Psoas muscle (tissue), 8 donors: ENCODE data around the gene UNC80. TPM values are rescaled to one million over a fixed set of nuclear protein-coding genes. Genes with fewer than 3 reads are reported as not detected.

Experiments used
- ATAC-seq, 4 donors: fragments of 200-7000 bp; cut with Tn5 transposase; one replicate each; pipeline ENCODE4 v1.9.1; 2020; ENCODE audit warnings: moderate library complexity in 3 of 4, mild to moderate bottlenecking in 2 of 4
- DNase-seq, 2 donors: peaks; one replicate each; pipeline ENCODE4 v3.0.0-alpha.2; 2020
- H3K27ac ChIP-seq: fragments of 200-600 bp; one replicate; pipeline ENCODE4 v1.8.0; 2022
- H3K27me3 ChIP-seq, 3 donors: fragments of 200-600 bp in 1 of 3; one replicate each; pipeline versions ENCODE4 v1.6.1 to v1.8.0; 2013 to 2022; ENCODE audit warnings: low read length in 2 of 3, mild to moderate bottlenecking in 2 of 3, moderate library complexity in 1 of 3; ENCODE audit not compliant: insufficient read depth in 3 of 3
- H3K36me3 ChIP-seq, 2 donors: fragments of 200-600 bp in 1 of 2; one replicate each; pipeline versions ENCODE4 v1.6.1 to v1.8.0; 2013 to 2022; ENCODE audit warnings: low read depth in 1 of 2, mild to moderate bottlenecking in 1 of 2, moderate library complexity in 1 of 2; ENCODE audit not compliant: insufficient read depth in 1 of 2
- H3K4me1 ChIP-seq: fragments of 200-600 bp; one replicate; pipeline ENCODE4 v1.8.0; 2022
- H3K4me3 ChIP-seq: fragments of 200-600 bp; one replicate; pipeline ENCODE4 v1.8.0; 2022; ENCODE audit warnings: mild to moderate bottlenecking
- H3K9me3 ChIP-seq: fragments of 200-600 bp; one replicate; pipeline ENCODE4 v1.8.0; 2022
- CTCF ChIP-seq: fragments of 200-600 bp; IDR thresholded peaks from one replicate; pipeline ENCODE4 v1.8.0; 2022; ENCODE audit warnings: antibody characterized with exemption
- WGBS, 3 donors: extraction: QIAGEN DNeasy Blood & Tissue Kit; methylation state at CpG; one replicate each; pipeline versions ENCODE4 v1.1.6 to v1.1.7; 2013; 5-methylcytosine and 5-hydroxymethylcytosine counted together
- intact Hi-C, 2 donors: fragments of 100-400 bp; cut with DNase I; formaldehyde crosslinking; loops; one replicate each; pipeline versions ENCODE4 v1.11.0 to v1.14.2; 2022
- polyA plus RNA-seq, 3 donors: library from polyadenylated mRNA; stranded (reverse); fragments of 200-250 nt; gene quantifications; one replicate each; pipeline ENCODE4 v1.2.3, GENCODE V29; 2013
- total RNA-seq, 4 donors: library from RNA; stranded (reverse); fragmentation: NEBNext Ultra II Directional in 2 of 4; extraction: Animal tissue kit (Norgen Biotek cat#: 25700) in 2 of 4; gene quantifications; one replicate each; pipeline versions ENCODE4 v1.2.1 to v1.2.4, GENCODE V29; 2021 to 2023
- donor health status: healthy with polysubstance abuse.
- donor health status: DM: no; HTN: no; CAD: no; lungs with moderate emphysema.
- donor health status: Bipolar disorder and iron deficiency.
- donor health status: healthy.
- donor health status: DM: yes; HTN: yes; CAD: no.
- donor health status: DM: no; HTN: no; CAD: no.
- donor health status: DM: no; HTN: no; CAD: no.
- donor health status: DM: yes; HTN: yes; CAD: no.

Gene UNC80
- total and polyA plus RNA-seq, 7 donors, result 0.03 TPM; not detected in 6

DNA sequence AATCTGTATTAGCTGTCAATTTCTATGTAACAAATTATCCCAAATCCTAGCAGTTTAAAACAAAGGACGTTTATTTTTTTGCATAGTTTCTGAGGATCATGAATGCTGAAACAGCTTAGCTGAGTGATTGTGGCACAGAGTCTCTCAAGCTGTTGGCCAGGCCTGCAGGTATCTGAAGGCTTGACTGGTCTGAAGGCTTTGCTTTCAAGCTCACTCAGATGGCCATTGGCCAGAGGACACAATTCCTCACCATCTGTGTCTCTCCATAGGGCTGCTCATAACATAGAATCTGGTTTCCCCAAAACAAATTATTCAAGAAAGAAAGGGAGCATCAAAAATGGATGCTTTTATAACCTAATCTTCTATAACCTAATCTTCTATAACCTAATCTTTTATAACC lies 33.7 kb downstream of the UNC80 start:
- intact Hi-C loops, result no loop called here
- no peak overlapping the region for H3K27ac ChIP-seq
- no peaks in the 10 kb centered on the region for H3K4me1 ChIP-seq
- DNase-seq (no peak), ATAC-seq (no peak)
- no peak for TF ChIP-seq CTCF
- H3K27me3 ChIP-seq, result no peaks in the 10 kb centered on the region
- H3K4me3 ChIP-seq, result no peak overlapping the region
- H3K9me3 ChIP-seq, result no peaks in the 10 kb centered on the region
- no peaks in the 10 kb centered on the region for H3K36me3 ChIP-seq
- WGBS, 3 donors, result 60 to 73% (median 72%) methylated on average over 1 of the region's 1 CpG

DNA sequence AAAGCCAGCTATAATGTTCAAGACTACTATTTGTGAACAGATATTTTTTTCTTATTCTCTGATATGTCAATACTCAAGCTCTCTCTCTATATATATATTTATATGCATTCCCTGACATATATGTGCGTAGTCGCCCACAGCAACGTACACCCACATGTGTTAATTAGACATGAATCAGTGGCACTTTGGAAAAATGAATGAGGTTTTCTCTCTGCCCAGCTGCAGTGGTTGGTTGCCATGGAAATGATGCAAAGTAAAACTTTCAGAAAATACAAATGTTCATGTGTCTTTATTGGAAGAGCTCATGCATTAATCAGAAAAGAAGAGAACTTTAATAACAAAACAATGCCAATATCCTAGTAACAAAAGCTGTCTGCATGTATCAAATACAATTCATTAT lies 34.7 kb downstream of the UNC80 start:
- intact Hi-C loops, result no loop called here
- no peak for ATAC-seq
- 55 to 56% (median 56%) methylated on average over 3 of the region's 3 CpGs for WGBS, 3 donors

GRCh38 chr2:209808521-209808920 lies 36.9 kb downstream of the UNC80 start:
- Histone ChIP-seq H3K9me3 (no peaks in the 10 kb centered on the region), H3K4me1 (no peaks in the 10 kb centered on the region), H3K27me3 (no peaks in the 10 kb centered on the region), H3K27ac (no peak overlapping the region), H3K4me3 (no peak overlapping the region), H3K36me3 (no peaks in the 10 kb centered on the region)
- 95 to 98% (median 97%) methylated on average over 23 to 24 of the region's 24 CpGs for WGBS, 3 donors
- intact Hi-C loops, result no loop called here
- no peak for DNase-seq
- ATAC-seq, result no peak
- no peak for TF ChIP-seq CTCF

More for the DNA sequence above, 34.7 kb downstream of the UNC80 start:
- Histone ChIP-seq H3K9me3 (no peaks in the 10 kb centered on the region), H3K4me1 (no peaks in the 10 kb centered on the region), H3K27me3 (no peaks in the 10 kb centered on the region), H3K27ac (no peak overlapping the region), H3K4me3 (no peak overlapping the region), H3K36me3 (no peaks in the 10 kb centered on the region)
- DNase-seq, result no peak
- TF ChIP-seq CTCF, result no peak

- Histone ChIP-seq H3K4me1 (no peaks in the 10 kb centered on the region), H3K27me3 (no peaks in the 10 kb centered on the region), H3K27ac (no peak overlapping the region), H3K4me3 (no peak overlapping the region), H3K9me3 (no peaks in the 10 kb centered on the region), H3K36me3 (no peaks in the 10 kb centered on the region)
- no peak for TF ChIP-seq CTCF
- ATAC-seq, result no peak
- no peak for DNase-seq
- intact Hi-C loops, result no loop called here
- WGBS, 3 donors, result 94 to 97% (median 96%) methylated on average over 20 of the region's 20 CpGs
Measured at GRCh38 chr2:209809256-209809655, 37.6 kb downstream of the UNC80 start.

- intact Hi-C loops, result no loop called here
- no peak for TF ChIP-seq CTCF
- WGBS, 3 donors, result 50 to 53% (median 52%) methylated on average over 8 of the region's 8 CpGs
Measured at GRCh38 chr2:209817844-209818271, 46.2 kb downstream of the UNC80 start.

More at GRCh38 chr2:209817844-209818271, 46.2 kb downstream of the UNC80 start:
- Histone ChIP-seq H3K36me3 (no peaks in the 10 kb centered on the region), H3K9me3 (no peaks in the 10 kb centered on the region), H3K4me1 (no peaks in the 10 kb centered on the region), H3K27me3 (no peaks in the 10 kb centered on the region), H3K4me3 (no peak overlapping the region), H3K27ac (no peak overlapping the region)
- DNase-seq, result no peak
- ATAC-seq, result no peak
